CD4-positive, alpha-beta memory T cell (primary cell): ENCODE data around the gene LTA4H. TPM values are rescaled to one million over a fixed set of nuclear protein-coding genes. Genes with fewer than 3 reads are reported as not detected.

Experiments
- CTCF ChIA-PET: fragments of 350-600 bp; sonication (Branson Sonifier 250); formaldehyde crosslinking; loops from one replicate; lab custom pipeline; 2021; ENCODE audit warnings: inconsistent platforms; ENCODE audit not compliant: partially characterized antibody; lab: Charles Lee
- POLR2A ChIA-PET: fragments of 350-600 bp; sonication (Branson Sonifier 250); formaldehyde crosslinking; loops from one replicate; lab custom pipeline; 2021; ENCODE audit not compliant: partially characterized antibody; lab: Charles Lee
- DNase-seq, 5 donors: peaks; one replicate each; pipeline versions ENCODE4 v3.0.0 to v3.0.0-alpha.2; 2020 to 2022; ENCODE audit warnings: mixed read lengths in 1 of 5
- H3K27ac ChIP-seq: one replicate; pipeline ENCODE4 v1.7.0; 2013; ENCODE audit warnings: low read depth, low read length
- H3K27me3 ChIP-seq: 2 replicates; pipeline ENCODE4 v1.7.0; 2013; ENCODE audit warnings: mild to moderate bottlenecking, low read length, moderate library complexity; ENCODE audit not compliant: insufficient read depth
- H3K36me3 ChIP-seq: 2 replicates; pipeline ENCODE4 v1.7.0; 2013; ENCODE audit warnings: mild to moderate bottlenecking, low read length, moderate library complexity; ENCODE audit not compliant: insufficient read depth
- H3K4me1 ChIP-seq: 2 replicates; pipeline ENCODE4 v1.7.0; 2013; ENCODE audit warnings: mild to moderate bottlenecking, low read length, moderate library complexity; ENCODE audit not compliant: insufficient read depth
- H3K4me3 ChIP-seq, 2 donors: one replicate each; pipeline ENCODE4 v1.7.0; 2013; ENCODE audit warnings: low read length in 2 of 2, mild to moderate bottlenecking in 1 of 2
- H3K9me3 ChIP-seq, 2 donors: one replicate each; pipeline ENCODE4 v1.7.0; 2013; ENCODE audit warnings: low read length in 2 of 2, control low read depth in 1 of 2; ENCODE audit not compliant: control insufficient read depth in 1 of 2
- H3K27ac Mint-ChIP-seq, 7 donors: one replicate each; pipeline ENCODE4 v1.8.0; 2020 to 2021; ENCODE audit warnings: mixed read lengths in 7 of 7, mild to moderate bottlenecking in 6 of 7, inconsistent platforms in 3 of 7, moderate library complexity in 3 of 7
- H3K27me3 Mint-ChIP-seq, 2 donors: one replicate each; pipeline ENCODE4 v1.8.0; 2020 to 2021; ENCODE audit warnings: mixed read lengths in 2 of 2
- H3K36me3 Mint-ChIP-seq, 2 donors: one replicate each; pipeline ENCODE4 v1.8.0; 2020 to 2021; ENCODE audit warnings: mixed read lengths in 2 of 2, inconsistent platforms in 1 of 2, mild to moderate bottlenecking in 1 of 2
- H3K4me1 Mint-ChIP-seq, 4 donors: one replicate each; pipeline ENCODE4 v1.8.0; 2020 to 2021; ENCODE audit warnings: mixed read lengths in 4 of 4, mild to moderate bottlenecking in 1 of 4
- H3K4me3 Mint-ChIP-seq, 8 donors: one replicate each; pipeline ENCODE4 v1.8.0; 2020 to 2021; ENCODE audit warnings: mixed read lengths in 8 of 8, mild to moderate bottlenecking in 7 of 8, moderate library complexity in 6 of 8, inconsistent platforms in 3 of 8
- H3K9me3 Mint-ChIP-seq, 8 donors: one replicate each; pipeline ENCODE4 v1.8.0; 2020 to 2021; ENCODE audit warnings: mixed read lengths in 8 of 8, mild to moderate bottlenecking in 5 of 8, inconsistent platforms in 3 of 8, moderate library complexity in 1 of 8
- intact Hi-C: fragments of 100-400 bp; cut with micrococcal nuclease; formaldehyde crosslinking; loops from one replicate; pipeline ENCODE4 v1.15.1; 2023
- polyA plus RNA-seq, 2 donors: library from polyadenylated mRNA; unstranded; fragments of 300-500 nt; fragmentation: Illumina TruSeq; gene quantifications; one replicate each; pipeline ENCODE4 v1.2.3, GENCODE V29; 2021
- total RNA-seq, 2 experiments: library from RNA; stranded (reverse); gene quantifications; one replicate each; pipeline ENCODE4 v1.2.3, GENCODE V29; 2021

LTA4H gene
- 10 to 100 TPM; 57.7 to 58.2 TPM for total RNA-seq
- polyA plus RNA-seq, result 10 to 100 TPM; 59.3 to 77.6 TPM

- H3K36me3 ChIP-seq, result no peaks in the 10 kb centered on the region
- no peaks in the 10 kb centered on the region for H3K9me3 ChIP-seq
- Mint-ChIP-seq H3K27me3 (no peaks in the 10 kb centered on the region), H3K27ac (no peak within 1 kb of the TSS), H3K9me3 (no peaks in the 10 kb centered on the region), H3K36me3 (no peaks in the 10 kb centered on the region), H3K4me3 (no peak within 1 kb of the TSS), H3K4me1 (peaks cover 4 to 14% (median 8%) of the 10 kb centered on the region in 4 donors)
- CTCF ChIA-PET, result interaction anchor here (1.0 to 1.4 kb wide), 4 partner anchors 37 to 481 kb away, joined by 3 to 5 read pairs (median 4); partner anchors contain the start of gene CCDC38
- H3K27me3 ChIP-seq, result no peaks in the 10 kb centered on the region
- H3K27ac ChIP-seq, result peak within 1 kb of the TSS; percentile 76
- DNase-seq, result peak; percentile 97 to 98 (median 97)
- intact Hi-C loops, result loop anchor here (1.0 to 5.0 kb wide), 11 partner anchors 12 to 1033 kb away; partner anchors contain the start of genes AMDHD1, CFAP54, FGD6 and NDUFA12
- POLR2A ChIA-PET, result interaction anchor here (0.7 to 2.3 kb wide), 14 partner anchors 21 to 818 kb away, joined by 3 to 21 read pairs (median 4); partner anchors contain the start of genes AMDHD1, CCDC38, CDK17 and FGD6
- peaks cover 23% of the 10 kb centered on the region for H3K4me1 ChIP-seq
- H3K4me3 ChIP-seq, result peak within 1 kb of the TSS; percentile 95 to 98
Measured at GRCh38 chr12:96035283-96036236, at the start of gene LTA4H. Gene LTA4H, minus strand, starts transcription at chr12:96035587. Its CDS starts 68 bp downstream, at chr12:96035519.

DNA sequence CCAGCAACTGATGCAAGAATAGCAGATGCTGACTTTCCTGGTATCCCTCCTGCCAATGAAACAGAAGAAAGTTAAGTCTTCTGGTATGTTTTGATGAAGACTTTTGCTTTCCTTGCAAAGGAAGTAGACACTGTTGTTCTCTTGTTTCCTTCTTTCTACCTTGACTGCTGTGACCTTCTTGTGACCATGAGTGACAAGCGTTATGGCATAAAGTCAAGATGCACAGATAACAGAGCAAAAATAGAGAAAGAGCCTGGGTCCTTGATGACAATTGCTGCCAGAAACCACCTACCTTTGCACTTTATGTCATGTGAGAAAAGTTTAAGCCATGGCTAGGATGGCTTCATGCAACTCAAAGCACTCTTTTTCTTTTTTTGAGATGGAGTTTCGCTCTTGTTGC is 49.2 kb upstream of the LTA4H start:
- Mint-ChIP-seq H3K36me3 (peaks cover 0 to 11% of the 10 kb centered on the region in 2 donors), H3K4me1 (peaks cover 0 to 3% (median under 1%) of the 10 kb centered on the region in 4 donors)
- CTCF ChIA-PET, result interaction anchor here (0.6 kb wide), 1 partner anchor 305 kb away, joined by 3 read pairs; no protein-coding TSS in a partner anchor

GRCh38 chr12:96083020-96083719 is 47.8 kb upstream of the LTA4H start:
- intact Hi-C loops, result no loop called here
- H3K4me1 ChIP-seq, result no peaks in the 10 kb centered on the region
- ChIA-PET POLR2A (no interaction called here), CTCF (no interaction called here)
- Mint-ChIP-seq H3K36me3 (peaks cover 0 to 7% of the 10 kb centered on the region in 2 donors), H3K9me3 (peaks cover 0 to 11% (median 5%) of the 10 kb centered on the region in 8 donors), H3K4me1 (peaks cover 0 to 2% (median under 1%) of the 10 kb centered on the region in 4 donors), H3K27ac (no peak overlapping the region), H3K4me3 (no peak overlapping the region), H3K27me3 (no peaks in the 10 kb centered on the region)
- no peaks in the 10 kb centered on the region for H3K27me3 ChIP-seq
- DNase-seq, result no peak
- H3K27ac ChIP-seq, result no peak overlapping the region
- no peaks in the 10 kb centered on the region for H3K9me3 ChIP-seq
- no peak overlapping the region for H3K4me3 ChIP-seq
- no peaks in the 10 kb centered on the region for H3K36me3 ChIP-seq

More for the DNA sequence above, 49.2 kb upstream of the LTA4H start:
- Mint-ChIP-seq H3K27me3 (no peaks in the 10 kb centered on the region), H3K27ac (peak overlapping the region in 3 of 7 donors; percentile 1 to 70 (median 6)), H3K9me3 (peaks cover 0 to 18% (median 5%) of the 10 kb centered on the region in 8 donors), H3K4me3 (no peak overlapping the region)
- Histone ChIP-seq H3K4me3 (no peak overlapping the region), H3K27ac (no peak overlapping the region), H3K4me1 (no peaks in the 10 kb centered on the region), H3K27me3 (no peaks in the 10 kb centered on the region), H3K36me3 (no peaks in the 10 kb centered on the region), H3K9me3 (no peaks in the 10 kb centered on the region)
- intact Hi-C loops, result no loop called here
- DNase-seq, result no peak
- POLR2A ChIA-PET, result no interaction called here

DNA sequence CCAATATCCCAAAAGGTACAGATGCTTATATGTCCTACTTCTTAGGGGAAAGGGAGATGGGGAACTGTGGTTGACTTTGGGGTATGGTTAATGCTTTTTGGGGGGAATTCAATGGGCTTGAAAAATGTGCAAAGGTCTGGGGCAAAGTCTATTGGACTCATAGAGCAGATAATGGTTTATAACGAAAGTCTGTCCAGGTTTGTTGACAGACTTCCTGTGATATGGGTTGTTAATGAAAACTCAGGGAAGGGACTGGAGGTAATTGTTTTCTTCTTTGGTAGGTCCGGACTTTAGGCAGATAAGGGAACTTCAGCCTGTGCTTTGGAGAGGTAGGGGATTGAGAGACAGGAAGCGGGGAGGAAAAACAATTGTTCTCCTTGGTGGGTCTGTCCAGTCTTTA is 46.2 kb upstream of the LTA4H start:
- Mint-ChIP-seq H3K4me1 (peaks cover 0 to 2% (median under 1%) of the 10 kb centered on the region in 4 donors), H3K27me3 (no peaks in the 10 kb centered on the region), H3K36me3 (peaks cover 0 to 6% of the 10 kb centered on the region in 2 donors), H3K4me3 (no peak overlapping the region), H3K27ac (no peak overlapping the region), H3K9me3 (peaks cover 0 to 11% (median 5%) of the 10 kb centered on the region in 8 donors)
- no peak overlapping the region for H3K4me3 ChIP-seq
- POLR2A ChIA-PET, result no interaction called here
- no peaks in the 10 kb centered on the region for H3K27me3 ChIP-seq
- intact Hi-C loops, result no loop called here
- no peak overlapping the region for H3K27ac ChIP-seq
- no peak for DNase-seq
- CTCF ChIA-PET, result no interaction called here
- H3K36me3 ChIP-seq, result no peaks in the 10 kb centered on the region
- H3K9me3 ChIP-seq, result no peaks in the 10 kb centered on the region
- H3K4me1 ChIP-seq, result no peaks in the 10 kb centered on the region

DNA sequence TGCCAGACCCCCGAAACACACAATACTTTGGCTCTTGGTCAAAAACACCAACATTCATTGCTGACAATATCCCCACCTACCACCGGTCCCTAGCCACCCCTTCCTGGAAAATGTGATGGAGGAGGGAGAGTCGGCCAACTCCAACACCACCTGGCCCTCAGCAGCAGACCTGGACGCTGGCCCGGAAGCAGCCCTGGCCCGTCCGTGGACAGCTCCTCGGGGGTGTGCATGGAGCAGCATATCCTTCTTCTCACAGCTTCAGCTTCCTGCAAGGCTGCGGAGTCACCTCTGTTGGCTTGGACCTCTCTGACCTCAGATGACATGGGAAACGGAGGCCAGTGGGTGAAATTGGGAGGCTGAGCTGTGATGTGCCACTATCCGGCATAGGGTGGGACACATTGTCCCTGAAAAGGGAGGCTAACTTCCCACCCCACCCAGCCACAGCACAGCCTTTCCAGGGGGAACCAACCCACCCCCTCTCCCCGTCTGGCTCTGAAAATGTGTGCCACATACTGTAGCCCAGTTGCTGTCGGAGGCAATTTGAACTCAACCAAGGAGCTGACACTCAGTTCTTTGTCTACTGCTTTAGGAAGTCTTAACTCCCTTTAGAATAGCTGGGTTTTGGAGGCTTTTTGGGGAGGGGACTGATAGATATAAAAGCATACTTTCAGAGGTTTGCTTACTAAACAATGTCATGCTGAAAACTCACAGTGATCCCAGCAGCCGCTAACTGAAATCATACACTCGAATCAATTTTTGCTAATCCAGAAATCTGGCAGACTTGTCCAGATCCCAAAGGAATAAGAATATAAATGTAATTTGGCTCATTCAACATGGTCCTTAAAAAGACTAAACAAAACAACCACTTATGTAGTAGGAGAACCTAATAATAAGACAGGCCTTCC is 43.1 kb upstream of the LTA4H start:
- H3K9me3 Mint-ChIP-seq, result no peaks in the 10 kb centered on the region
- H3K4me3 ChIP-seq, result no peak overlapping the region
- no peaks in the 10 kb centered on the region for H3K36me3 Mint-ChIP-seq
- H3K36me3 ChIP-seq, result no peaks in the 10 kb centered on the region
- CTCF ChIA-PET, result no interaction called here
- no peak overlapping the region for H3K4me3 Mint-ChIP-seq
- peaks cover 0 to 1% of the 10 kb centered on the region in 2 donors for H3K27me3 Mint-ChIP-seq
- H3K9me3 ChIP-seq, result no peaks in the 10 kb centered on the region
- H3K4me1 Mint-ChIP-seq, result peaks cover 0 to 3% (median 1%) of the 10 kb centered on the region in 4 donors
- intact Hi-C loops, result no loop called here
- H3K27ac Mint-ChIP-seq, result no peak overlapping the region
- H3K27me3 ChIP-seq, result no peaks in the 10 kb centered on the region
- H3K27ac ChIP-seq, result no peak overlapping the region
- DNase-seq, result no peak
- no peaks in the 10 kb centered on the region for H3K4me1 ChIP-seq
- POLR2A ChIA-PET, result no interaction called here

DNA sequence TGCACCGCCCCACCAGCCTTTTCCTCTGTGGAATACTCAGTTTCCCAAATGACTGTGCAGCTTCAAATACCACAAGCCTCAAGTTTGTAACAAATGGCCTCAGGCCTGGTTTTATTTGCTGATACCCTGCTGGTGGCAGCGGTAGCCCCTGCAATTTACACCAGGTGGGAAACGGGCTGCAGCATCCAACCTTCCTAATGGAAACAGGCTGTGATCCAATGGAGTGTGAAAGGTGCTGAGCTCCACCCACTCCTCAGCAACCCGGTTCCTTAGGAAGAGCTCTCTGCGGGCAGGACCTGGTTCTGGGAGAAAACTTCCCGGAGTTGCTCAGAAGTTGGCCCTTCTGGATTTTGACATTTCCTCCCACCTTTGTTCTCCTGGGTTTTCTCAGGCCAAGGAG is 41.7 kb upstream of the LTA4H start:
- no peak overlapping the region for H3K4me3 ChIP-seq
- POLR2A ChIA-PET, result no interaction called here
- Mint-ChIP-seq H3K36me3 (no peaks in the 10 kb centered on the region), H3K27me3 (peaks cover 0 to 1% of the 10 kb centered on the region in 2 donors), H3K27ac (no peak overlapping the region), H3K4me3 (no peak overlapping the region), H3K4me1 (peaks cover 0 to 9% (median 1%) of the 10 kb centered on the region in 4 donors), H3K9me3 (no peaks in the 10 kb centered on the region)
- CTCF ChIA-PET, result interaction anchor here (1.5 kb wide), 1 partner anchor 19 kb away, joined by 3 read pairs; no protein-coding TSS in a partner anchor
- DNase-seq, result no peak
- no peaks in the 10 kb centered on the region for H3K9me3 ChIP-seq
- intact Hi-C loops, result no loop called here
- no peaks in the 10 kb centered on the region for H3K36me3 ChIP-seq
- no peak overlapping the region for H3K27ac ChIP-seq
- no peaks in the 10 kb centered on the region for H3K27me3 ChIP-seq
- H3K4me1 ChIP-seq, result no peaks in the 10 kb centered on the region
